Psoas muscle (tissue), 8 donors: Measurements from ENCODE around the gene IGF2BP1. TPM values are rescaled to one million over a fixed set of nuclear protein-coding genes. Genes with fewer than 3 reads are reported as not detected.
"Not testable (repeated sequence)": the region's sequence is repeated elsewhere in the genome, so short reads cannot be mapped to it uniquely, and the experiment has no call there.

Experiments used
- ATAC-seq, 4 donors: fragments of 200-7000 bp; cut with Tn5 transposase; one replicate each; pipeline ENCODE4 v1.9.1; 2020; ENCODE audit warnings: moderate library complexity in 3 of 4, mild to moderate bottlenecking in 2 of 4
- DNase-seq, 2 donors: peaks; one replicate each; pipeline ENCODE4 v3.0.0-alpha.2; 2020
- H3K27ac ChIP-seq: fragments of 200-600 bp; one replicate; pipeline ENCODE4 v1.8.0; 2022
- H3K27me3 ChIP-seq, 3 donors: fragments of 200-600 bp in 1 of 3; one replicate each; pipeline versions ENCODE4 v1.6.1 to v1.8.0; 2013 to 2022; ENCODE audit warnings: low read length in 2 of 3, mild to moderate bottlenecking in 2 of 3, moderate library complexity in 1 of 3; ENCODE audit not compliant: insufficient read depth in 3 of 3
- H3K36me3 ChIP-seq, 2 donors: fragments of 200-600 bp in 1 of 2; one replicate each; pipeline versions ENCODE4 v1.6.1 to v1.8.0; 2013 to 2022; ENCODE audit warnings: low read depth in 1 of 2, mild to moderate bottlenecking in 1 of 2, moderate library complexity in 1 of 2; ENCODE audit not compliant: insufficient read depth in 1 of 2
- H3K4me1 ChIP-seq: fragments of 200-600 bp; one replicate; pipeline ENCODE4 v1.8.0; 2022
- H3K4me3 ChIP-seq: fragments of 200-600 bp; one replicate; pipeline ENCODE4 v1.8.0; 2022; ENCODE audit warnings: mild to moderate bottlenecking
- H3K9me3 ChIP-seq: fragments of 200-600 bp; one replicate; pipeline ENCODE4 v1.8.0; 2022
- WGBS, 3 donors: extraction: QIAGEN DNeasy Blood & Tissue Kit; methylation state at CpG; one replicate each; pipeline versions ENCODE4 v1.1.6 to v1.1.7; 2013; 5-methylcytosine and 5-hydroxymethylcytosine counted together
- intact Hi-C, 2 donors: fragments of 100-400 bp; cut with DNase I; formaldehyde crosslinking; loops; one replicate each; pipeline versions ENCODE4 v1.11.0 to v1.14.2; 2022
- polyA plus RNA-seq, 3 donors: library from polyadenylated mRNA; stranded (reverse); fragments of 200-250 nt; gene quantifications; one replicate each; pipeline ENCODE4 v1.2.3, GENCODE V29; 2013
- total RNA-seq, 4 donors: library from RNA; stranded (reverse); fragmentation: NEBNext Ultra II Directional in 2 of 4; extraction: Animal tissue kit (Norgen Biotek cat#: 25700) in 2 of 4; gene quantifications; one replicate each; pipeline versions ENCODE4 v1.2.1 to v1.2.4, GENCODE V29; 2021 to 2023
- TF ChIP-seq, protein P1 (sequence below): fragments of 200-600 bp; IDR thresholded peaks from one replicate; pipeline ENCODE4 v1.8.0; 2022; ENCODE audit warnings: antibody characterized with exemption
- donor health status: healthy with polysubstance abuse.
- donor health status: DM: no; HTN: no; CAD: no; lungs with moderate emphysema.
- donor health status: Bipolar disorder and iron deficiency.
- donor health status: healthy.
- donor health status: DM: yes; HTN: yes; CAD: no.
- donor health status: DM: no; HTN: no; CAD: no.
- donor health status: DM: no; HTN: no; CAD: no.
- donor health status: DM: yes; HTN: yes; CAD: no.

The IGF2BP1 gene
- total and polyA plus RNA-seq, 7 donors, result not detected

- DNase-seq, result no peak
- peaks cover 0 to 32% (median 0%) of the 10 kb centered on the region in 3 donors for H3K27me3 ChIP-seq
- H3K9me3 ChIP-seq, result no peaks in the 10 kb centered on the region
- TF ChIP-seq, protein P1, sequence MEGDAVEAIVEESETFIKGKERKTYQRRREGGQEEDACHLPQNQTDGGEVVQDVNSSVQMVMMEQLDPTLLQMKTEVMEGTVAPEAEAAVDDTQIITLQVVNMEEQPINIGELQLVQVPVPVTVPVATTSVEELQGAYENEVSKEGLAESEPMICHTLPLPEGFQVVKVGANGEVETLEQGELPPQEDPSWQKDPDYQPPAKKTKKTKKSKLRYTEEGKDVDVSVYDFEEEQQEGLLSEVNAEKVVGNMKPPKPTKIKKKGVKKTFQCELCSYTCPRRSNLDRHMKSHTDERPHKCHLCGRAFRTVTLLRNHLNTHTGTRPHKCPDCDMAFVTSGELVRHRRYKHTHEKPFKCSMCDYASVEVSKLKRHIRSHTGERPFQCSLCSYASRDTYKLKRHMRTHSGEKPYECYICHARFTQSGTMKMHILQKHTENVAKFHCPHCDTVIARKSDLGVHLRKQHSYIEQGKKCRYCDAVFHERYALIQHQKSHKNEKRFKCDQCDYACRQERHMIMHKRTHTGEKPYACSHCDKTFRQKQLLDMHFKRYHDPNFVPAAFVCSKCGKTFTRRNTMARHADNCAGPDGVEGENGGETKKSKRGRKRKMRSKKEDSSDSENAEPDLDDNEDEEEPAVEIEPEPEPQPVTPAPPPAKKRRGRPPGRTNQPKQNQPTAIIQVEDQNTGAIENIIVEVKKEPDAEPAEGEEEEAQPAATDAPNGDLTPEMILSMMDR, result no peak
- 91 to 92% (median 91%) methylated on average over 13 of the region's 13 CpGs for WGBS, 3 donors
- H3K4me1 ChIP-seq, result peaks cover 5% of the 10 kb centered on the region
- no peak overlapping the region for H3K4me3 ChIP-seq
- ATAC-seq, result no peak
- intact Hi-C loops, result loop anchor here in 1 of 2 donors (10.0 kb wide), 2 partner anchors 231 to 361 kb away; no protein-coding TSS in a partner anchor
- H3K27ac ChIP-seq, result no peak overlapping the region
- no peaks in the 10 kb centered on the region for H3K36me3 ChIP-seq
These were observed 39.1 kb downstream of the IGF2BP1 start for GRCh38 chr17:49036270-49036626.

GRCh38 chr17:49038138-49038537, 41.0 kb downstream of the IGF2BP1 start:
- Histone ChIP-seq H3K36me3 (no peaks in the 10 kb centered on the region), H3K27ac (no peak overlapping the region), H3K4me1 (peaks cover 5% of the 10 kb centered on the region), H3K27me3 (peaks cover 0 to 29% (median 4%) of the 10 kb centered on the region in 3 donors), H3K9me3 (no peaks in the 10 kb centered on the region), H3K4me3 (no peak overlapping the region)
- TF ChIP-seq, protein P1, result no peak
- no peak for DNase-seq
- intact Hi-C loops, result loop anchor here in 1 of 2 donors (10.0 kb wide), 2 partner anchors 233 to 363 kb away; no protein-coding TSS in a partner anchor
- ATAC-seq, result no peak
- WGBS, 3 donors, result 94 to 96% (median 96%) methylated on average over 8 of the region's 8 CpGs

- TF ChIP-seq, protein P1, result no peak
- H3K36me3 ChIP-seq, result no peaks in the 10 kb centered on the region
- peaks cover 0 to 25% (median 4%) of the 10 kb centered on the region in 3 donors for H3K27me3 ChIP-seq
- WGBS, 3 donors, result 71 to 86% (median 74%) methylated on average over 1 of the region's 2 CpGs
- no peak for ATAC-seq
- peaks cover 5% of the 10 kb centered on the region for H3K4me1 ChIP-seq
- DNase-seq, result no peak
- no peak overlapping the region for H3K27ac ChIP-seq
- H3K4me3 ChIP-seq, result no peak overlapping the region
- intact Hi-C loops, result loop anchor here in 1 of 2 donors (10.0 kb wide), 2 partner anchors 234 to 364 kb away; no protein-coding TSS in a partner anchor
- H3K9me3 ChIP-seq, result no peaks in the 10 kb centered on the region
These were observed 41.4 kb downstream of the IGF2BP1 start for GRCh38 chr17:49038544-49038943.

DNA sequence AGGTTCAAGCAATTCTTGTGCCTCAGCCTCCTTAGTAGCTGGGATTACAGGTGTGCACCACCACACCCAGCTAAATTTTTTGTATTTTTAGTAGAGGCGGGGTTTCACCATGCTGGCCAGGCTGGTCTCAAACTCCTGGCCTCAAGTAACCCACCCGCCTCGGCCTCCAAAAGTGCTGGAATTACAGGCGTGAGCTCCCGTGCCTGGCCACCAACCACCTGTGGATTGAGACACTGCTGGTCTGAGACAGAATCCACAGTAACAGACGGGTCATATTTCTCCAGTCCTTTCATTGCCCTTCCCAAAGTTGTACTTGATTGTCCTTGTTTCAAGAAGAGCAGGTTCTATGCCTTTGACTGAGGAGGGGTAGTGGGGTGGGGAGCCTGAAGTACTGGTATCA, 42.3 kb downstream of the IGF2BP1 start:
- not testable (repeated sequence) for H3K4me3 ChIP-seq, H3K36me3 ChIP-seq, DNase-seq, H3K9me3 ChIP-seq, H3K4me1 ChIP-seq, H3K27ac ChIP-seq, ATAC-seq
- intact Hi-C loops, result loop anchor here in 1 of 2 donors (10.0 kb wide), 2 partner anchors 235 to 365 kb away; no protein-coding TSS in a partner anchor
- 84 to 88% (median 87%) methylated on average over 6 of the region's 6 CpGs for WGBS, 3 donors
- H3K27me3 ChIP-seq, result peaks cover 0 to 19% (median 4%) of the 10 kb centered on the region in 3 donors

- intact Hi-C loops, result no loop called here
- DNase-seq, result no peak
- TF ChIP-seq, protein P1, result no peak
- H3K27ac ChIP-seq, result no peak overlapping the region
- WGBS, 3 donors, result 85 to 86% (median 85%) methylated on average over 4 of the region's 4 CpGs
- no peaks in the 10 kb centered on the region for H3K4me1 ChIP-seq
- ATAC-seq, result no peak
- H3K4me3 ChIP-seq, result no peak overlapping the region
- H3K36me3 ChIP-seq, result no peaks in the 10 kb centered on the region
- no peaks in the 10 kb centered on the region for H3K9me3 ChIP-seq
- H3K27me3 ChIP-seq, result peaks cover 0 to 4% (median 4%) of the 10 kb centered on the region in 3 donors
These were observed 44.3 kb downstream of the IGF2BP1 start for GRCh38 chr17:49041527-49041926.
